HK-2 (cell line): Measurements from ENCODE around the gene FBH1.
"Not testable (repeated sequence)": the region's sequence is repeated elsewhere in the genome, so short reads cannot be mapped to it uniquely, and the experiment has no call there.

Experiments used
- DNase-seq: peaks from one replicate; pipeline ENCODE4 v3.0.0-alpha.2; 2018; ENCODE audit not compliant: unreplicated experiment

Gene FBH1

DNA sequence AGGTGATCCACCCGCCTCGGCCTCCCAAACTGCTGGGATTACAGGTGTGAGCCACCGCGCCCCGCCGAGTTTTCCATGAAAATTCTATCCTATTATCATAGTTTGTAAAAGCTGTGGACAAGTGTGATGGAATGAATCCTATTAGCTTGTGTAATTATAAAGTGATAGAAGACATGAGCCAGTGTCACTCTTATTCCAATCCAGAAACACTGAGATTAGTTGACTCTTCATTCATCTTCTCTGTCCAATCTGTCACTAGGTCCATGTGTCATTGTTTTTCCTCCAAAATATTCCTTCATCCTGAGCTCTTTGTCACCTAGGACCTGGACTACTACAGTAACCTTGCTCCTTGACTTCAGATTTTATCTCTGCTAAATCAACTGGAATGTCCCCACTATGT, 13.5 kb downstream of the FBH1 start:
- DNase-seq: no peak

DNA sequence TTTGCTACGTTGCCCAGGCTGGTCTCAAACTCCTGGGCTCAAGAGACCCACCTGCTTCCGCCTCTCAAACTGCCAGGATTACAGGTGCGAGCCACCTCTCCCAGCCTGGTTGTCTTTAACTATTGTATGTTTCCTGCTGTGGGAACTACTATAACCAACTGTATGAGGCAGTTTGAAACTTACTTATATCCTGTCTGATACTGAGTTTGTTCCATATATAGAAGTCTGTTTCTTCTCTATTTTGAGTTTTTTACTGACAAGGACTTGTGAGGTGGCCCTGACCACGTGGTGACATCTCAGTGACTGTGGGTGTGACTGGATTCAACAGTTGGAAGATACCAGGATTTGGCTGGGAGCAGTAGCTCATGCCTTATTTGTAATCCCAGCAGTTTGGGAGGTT, 14.2 kb downstream of the FBH1 start:
- DNase-seq: no peak

DNA sequence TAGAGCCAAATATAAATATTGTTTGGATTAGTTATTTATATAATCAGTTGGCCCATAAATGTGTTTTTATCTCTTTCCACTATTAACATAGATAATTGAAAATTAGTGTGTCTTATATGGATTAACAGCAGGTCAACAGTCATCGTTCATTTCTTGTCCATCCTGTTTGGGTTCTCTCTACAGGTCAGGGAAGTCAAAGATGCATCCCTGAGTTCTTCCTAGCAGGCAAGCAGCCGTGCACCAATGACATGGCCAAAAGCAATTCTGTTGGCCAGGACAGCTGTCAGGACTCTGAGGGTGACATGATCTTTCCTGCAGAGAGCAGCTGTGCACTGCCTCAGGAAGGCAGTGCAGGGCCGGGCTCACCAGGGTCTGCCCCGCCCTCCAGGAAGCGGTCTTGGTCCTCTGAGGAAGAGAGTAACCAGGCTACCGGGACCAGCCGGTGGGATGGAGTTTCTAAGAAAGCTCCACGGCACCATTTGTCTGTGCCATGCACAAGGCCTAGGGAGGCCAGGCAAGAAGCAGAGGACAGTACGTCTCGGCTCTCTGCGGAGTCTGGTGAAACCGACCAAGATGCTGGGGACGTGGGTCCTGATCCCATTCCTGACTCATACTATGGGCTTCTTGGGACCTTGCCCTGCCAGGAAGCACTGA, 15.9 kb downstream of the FBH1 start:
- DNase-seq: no peak

DNA sequence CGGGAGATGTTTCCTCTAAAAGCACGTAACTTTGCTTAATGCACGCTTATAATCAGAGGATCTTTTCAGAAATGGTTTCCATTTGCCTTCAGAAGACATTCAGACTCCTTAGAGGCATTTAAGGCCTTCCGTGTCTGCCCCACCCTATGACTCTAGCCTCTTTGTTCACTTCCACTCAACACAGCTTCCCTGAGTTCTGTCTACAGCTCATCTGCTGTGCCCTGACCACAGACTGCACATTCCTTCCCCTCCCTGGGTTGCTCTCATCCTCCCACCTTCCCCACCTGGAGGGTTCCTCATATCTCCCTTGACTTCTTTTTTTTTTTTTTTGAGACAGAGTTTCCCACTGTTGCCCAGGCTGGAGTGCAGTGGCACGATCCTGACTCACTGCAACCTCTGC, 16.6 kb downstream of the FBH1 start:
- DNase-seq: no peak

DNA sequence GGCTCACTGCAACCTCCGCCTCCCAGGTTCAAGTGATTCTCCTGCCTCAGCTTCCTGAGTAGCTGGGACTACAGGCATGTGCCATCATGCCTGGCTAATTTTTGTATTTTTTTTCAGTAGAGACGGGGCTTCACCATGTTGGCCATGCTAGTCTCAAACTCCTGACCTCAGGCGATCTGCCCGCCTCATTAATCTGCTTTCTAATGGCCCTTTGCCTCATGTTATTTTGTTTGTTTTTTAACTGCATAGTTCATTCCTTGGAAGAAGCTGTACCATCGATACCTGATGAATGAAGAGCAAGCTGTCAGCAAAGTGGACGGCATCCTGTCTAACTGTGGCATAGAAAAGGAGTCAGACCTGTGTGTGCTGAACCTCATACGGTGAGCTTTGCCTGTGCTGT, 18.6 kb downstream of the FBH1 start:
- DNase-seq: not testable (repeated sequence)

DNA sequence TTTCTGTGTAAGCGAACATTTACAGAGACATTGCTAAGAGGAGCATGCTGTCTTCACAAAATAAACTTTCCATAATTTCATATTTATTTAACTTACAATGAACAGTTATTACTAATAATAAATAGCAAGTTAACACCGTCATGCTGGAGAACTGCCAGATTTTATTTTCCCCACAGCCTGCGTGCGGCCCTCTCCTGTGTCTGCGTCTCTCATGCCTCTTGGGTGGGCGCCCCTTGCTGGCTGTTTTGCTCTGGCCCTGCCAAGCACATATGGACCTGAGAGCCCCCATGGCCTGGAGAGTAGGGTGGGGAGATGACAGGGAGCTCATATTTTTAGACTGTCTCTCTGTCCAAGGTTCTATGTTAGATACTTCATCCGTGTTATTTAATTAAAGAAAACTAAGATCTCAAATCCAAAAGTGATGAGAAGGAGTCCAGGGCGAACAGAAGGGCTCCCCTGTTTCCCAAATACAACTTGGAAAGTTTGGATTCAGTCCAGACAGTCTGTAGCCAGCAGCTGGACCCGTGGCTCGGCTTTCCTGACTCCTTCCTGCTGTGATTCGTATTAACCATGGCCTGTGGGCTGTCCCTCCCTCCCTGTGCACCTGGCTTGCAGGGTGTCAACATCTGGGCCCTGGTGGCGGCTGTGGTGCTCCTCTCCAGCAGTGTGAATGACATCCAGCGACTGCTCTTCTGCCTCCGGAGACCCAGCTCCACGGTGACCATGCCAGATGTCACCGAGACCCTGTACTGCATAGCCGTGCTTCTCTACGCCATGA, 20.5 kb downstream of the FBH1 start:
- no peak for DNase-seq

DNA sequence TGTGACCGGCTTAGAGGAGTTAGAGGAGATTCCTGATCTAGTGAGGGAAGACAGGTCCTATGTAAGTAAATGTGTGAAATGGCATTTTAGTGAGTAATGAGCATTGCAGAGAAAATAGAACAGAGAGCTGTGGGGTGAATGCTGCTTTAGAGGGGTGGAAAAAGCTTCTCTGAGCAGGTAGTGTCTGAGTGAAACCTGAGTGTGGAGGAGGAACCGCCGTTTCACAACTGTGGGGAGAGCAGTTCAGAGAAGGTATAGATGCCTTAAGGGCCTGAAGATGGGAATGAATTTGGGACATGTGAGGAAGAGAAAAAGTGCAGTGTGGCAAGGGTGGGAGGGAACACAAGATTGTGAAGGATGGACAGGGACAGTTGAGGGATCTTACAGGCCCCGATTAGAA, 21.6 kb downstream of the FBH1 start:
- no peak for DNase-seq

DNA sequence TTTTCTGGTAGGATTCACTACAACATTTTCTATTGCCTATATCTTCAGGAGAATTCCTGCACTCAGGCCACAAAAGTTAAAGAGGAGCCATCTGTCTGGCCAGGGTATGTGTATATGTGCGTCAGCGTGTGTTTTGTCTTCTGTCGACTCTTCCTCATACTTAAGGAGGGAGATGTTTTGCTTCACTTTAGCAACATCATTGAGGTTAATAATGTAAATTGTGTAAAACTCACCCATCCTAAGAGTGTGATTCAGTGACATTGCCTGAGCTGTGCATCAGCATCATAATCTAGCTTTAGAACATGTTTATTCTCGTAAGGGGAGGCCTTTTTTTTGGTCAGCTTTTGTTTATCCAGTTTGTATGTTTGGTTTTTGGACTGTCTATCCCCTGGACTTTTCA, 23.7 kb downstream of the FBH1 start:
- no peak for DNase-seq

DNA sequence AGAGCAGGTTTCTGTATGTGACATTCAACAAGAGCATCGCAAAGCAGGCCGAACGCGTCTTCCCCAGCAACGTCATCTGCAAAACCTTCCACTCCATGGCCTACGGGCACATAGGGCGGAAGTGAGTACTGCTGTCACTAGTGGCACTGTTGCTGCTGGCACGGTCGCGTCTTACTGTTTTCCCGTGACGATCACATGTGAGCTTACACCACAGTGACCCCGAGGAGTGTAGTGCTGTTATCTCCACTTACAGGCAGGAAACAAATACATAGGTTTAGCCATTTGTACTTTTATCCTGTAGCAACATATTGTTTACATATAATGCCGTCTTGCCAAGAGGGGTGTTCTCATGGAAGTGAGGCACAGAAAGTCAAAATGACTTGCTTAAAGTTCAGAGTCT, 25.4 kb downstream of the FBH1 start:
- no peak for DNase-seq

DNA sequence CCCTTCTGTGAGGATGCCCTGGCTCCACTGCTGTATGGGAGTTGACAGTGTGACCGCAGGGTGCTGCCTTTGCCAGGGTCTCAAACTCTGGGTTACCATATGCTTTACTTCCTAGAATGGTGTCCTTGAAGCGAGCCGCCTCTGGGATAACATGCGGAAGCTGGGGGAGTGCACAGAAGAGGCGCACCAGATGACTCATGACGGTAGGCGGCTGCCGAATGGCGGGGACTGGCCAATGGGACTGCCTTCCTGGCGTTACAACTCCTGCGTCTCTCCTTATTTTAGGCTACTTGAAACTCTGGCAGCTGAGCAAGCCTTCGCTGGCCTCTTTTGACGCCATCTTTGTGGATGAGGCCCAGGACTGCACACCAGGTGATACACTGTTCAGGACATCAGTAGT, 27.3 kb downstream of the FBH1 start:
- no peak for DNase-seq

DNA sequence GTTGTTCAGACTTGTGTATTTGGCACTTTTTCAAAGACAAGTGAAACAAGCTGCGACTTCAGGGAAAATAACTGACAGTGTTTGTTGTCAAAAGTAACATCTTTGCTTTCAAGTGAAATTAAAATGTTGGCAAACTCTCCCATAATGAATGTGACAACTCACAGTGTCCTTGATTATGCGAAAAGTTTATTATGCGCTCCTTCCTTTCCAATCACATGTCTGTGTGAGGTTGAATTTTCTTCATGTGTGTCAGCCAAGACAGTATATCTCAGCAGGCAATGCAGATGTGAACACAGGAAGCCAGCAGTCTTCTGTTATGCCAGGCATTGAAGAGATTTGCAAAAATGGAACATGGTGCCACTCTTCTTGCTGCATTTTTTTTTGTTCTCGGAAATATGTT, 28.7 kb downstream of the FBH1 start:
- no peak for DNase-seq

DNA sequence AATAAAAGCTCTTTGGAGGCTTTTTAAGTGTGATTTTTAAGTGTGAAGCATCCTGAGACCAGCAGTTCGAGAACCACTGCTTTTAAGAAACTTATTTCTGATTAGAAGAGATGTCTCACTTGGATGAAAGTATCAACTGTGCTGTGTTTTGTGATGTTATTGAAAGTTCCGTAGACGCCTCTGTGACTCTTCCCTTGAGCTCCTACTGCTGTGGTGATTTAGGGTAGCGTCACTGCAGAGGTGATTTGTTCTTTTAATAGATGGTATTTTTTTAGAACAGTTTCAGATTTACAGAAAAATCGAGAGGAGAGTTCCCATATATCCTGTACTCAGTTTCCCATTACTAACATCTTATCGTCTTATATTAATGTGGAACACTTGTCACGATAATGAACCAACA, 29.5 kb downstream of the FBH1 start:
- DNase-seq: no peak

DNA sequence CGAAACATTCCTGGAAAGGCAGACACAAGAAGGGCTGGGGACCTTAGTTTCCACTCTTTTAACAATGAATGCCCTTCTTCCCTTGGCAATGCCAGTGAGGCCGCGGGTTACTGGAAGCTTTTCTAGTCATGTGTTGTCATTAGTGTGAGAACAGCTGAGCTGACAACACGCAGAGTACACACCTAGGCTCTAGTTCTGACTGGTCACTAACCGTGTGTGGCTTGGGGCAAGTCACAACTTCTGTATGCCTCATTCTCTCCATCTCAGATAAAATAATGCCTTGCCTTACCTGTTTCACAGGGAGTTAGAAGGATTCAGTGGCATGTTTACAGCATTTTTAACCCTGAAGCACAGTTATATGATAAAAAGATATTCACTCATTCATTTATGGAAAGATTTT, 31.7 kb downstream of the FBH1 start:
- no peak for DNase-seq

DNA sequence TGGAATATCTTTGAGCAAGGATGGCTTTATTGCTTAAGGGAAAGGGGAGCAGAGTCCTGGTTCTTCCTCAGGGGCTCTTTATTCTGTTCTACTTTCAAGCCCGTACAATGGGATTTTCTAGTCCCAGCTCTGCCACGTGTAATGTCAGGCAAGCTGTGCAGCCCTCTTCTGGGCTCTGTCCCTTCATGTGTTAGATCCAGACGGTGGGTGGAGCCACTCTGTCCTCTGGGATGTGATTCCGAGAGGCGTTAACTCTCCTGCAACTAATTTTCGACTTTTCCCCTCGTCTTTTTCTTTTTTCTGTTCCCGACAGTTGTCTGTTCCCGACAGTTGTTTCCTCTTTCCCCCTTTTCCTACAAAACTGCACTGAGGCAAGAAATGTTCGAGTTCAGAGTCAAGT, 34.8 kb downstream of the FBH1 start:
- DNase-seq: no peak

DNA sequence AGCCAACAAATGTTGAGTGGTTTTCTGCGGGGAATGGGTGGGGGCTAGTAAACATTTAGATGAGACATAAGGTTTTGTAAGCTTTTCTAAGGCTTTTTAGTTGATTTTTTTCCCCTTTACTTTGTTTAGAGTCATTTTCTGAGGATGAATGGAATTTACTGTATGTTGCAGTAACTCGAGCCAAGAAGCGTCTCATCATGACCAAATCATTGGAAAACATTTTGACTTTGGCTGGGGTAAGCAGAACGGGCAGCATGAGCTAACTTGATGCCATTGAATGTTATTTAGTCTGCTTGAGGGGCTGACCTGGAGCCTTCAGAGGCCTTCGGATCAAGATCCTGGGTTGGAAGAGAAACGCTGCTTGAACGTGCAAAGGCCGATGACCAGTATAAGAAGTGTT, 37.3 kb downstream of the FBH1 start:
- DNase-seq: no peak

DNA sequence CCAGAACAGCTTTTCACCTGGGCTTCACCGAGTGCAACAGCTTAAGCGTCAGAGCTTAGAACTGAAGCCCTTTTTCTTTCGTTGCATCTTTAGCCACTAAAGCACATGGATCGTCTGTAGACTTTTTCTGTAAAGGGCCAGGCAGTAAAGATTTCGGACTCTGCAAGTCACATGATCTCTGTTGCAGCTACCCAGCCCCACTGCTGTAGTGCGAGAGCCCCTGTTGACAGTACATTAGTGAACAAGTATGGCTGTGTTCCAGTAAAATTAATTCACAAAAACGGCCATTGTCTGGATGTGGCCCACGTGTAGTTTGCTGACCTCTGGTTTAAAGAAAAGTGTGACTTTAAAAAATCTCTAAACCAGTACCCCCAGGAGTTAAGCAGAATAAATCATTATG, 39.4 kb downstream of the FBH1 start:
- no peak for DNase-seq

DNA sequence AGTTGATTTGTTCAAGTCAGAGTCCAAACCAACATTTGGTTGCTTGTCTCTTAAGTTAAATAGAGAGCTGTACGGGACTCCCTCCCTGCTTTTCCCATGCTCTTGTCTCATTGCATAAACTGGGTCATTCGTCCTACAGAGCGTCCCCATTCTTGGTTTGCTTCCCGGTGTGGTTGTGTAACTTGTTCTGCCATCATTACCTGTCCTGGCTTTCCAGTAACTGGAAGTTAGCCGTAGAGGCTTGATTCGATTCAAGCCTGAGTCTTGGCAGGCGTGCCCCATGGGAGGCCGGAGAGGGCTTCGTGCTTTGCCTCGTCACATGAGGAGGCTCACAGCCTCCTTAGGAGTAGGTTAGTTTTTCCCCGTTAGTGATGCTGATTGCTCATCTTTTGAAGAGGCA, 40.2 kb downstream of the FBH1 start:
- DNase-seq: no peak

DNA sequence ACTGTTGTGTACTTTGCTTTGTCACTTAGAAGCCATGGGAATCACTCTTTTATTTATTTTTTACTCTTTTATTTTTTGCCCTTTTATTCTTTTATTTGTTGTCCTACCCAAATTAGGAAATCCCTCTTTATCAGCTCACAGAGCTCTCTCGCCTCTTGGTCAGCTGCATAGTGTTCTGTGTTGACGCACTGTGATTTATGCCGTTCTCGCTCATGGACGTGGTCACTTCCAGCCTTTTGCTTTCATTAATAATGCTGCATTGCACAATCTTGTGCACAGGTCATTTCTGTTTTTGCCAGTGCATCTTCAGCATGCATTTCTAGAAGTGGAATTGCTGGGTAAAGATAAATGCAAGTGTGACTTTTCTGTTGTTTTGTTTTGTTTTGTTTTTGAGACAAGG, 42.3 kb downstream of the FBH1 start:
- DNase-seq: no peak

DNA sequence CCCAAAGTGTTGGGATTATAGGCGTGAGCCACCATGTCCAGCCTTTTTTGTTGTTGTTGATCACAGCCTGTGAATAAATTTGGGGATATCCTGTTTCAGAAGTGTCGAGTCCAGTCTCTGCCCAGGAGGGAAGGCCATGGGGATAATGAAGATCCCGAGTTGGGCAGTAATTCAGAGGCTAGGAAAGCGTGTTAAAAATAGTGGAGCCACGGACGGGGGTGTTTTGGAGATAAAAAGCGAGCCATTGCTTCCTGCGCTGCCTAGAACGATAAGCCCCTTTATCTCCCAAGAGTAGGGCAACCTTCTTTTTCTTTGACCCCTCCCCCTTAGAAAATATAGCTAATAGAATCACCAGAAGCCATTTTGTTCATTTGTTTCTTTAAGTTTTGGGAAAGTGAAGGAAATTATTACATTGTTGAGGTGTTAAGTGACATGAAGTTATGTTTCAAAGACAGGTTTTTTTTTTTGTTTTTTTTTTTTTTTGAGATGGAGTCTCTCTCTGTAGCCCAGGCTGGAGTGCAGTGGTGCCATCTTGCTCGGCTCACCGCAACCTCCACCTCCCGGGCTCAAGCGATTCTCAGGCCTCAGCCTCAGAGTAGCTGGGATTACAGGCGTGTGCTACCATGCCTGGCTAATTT, 44.0 kb downstream of the FBH1 start:
- DNase-seq: no peak

DNA sequence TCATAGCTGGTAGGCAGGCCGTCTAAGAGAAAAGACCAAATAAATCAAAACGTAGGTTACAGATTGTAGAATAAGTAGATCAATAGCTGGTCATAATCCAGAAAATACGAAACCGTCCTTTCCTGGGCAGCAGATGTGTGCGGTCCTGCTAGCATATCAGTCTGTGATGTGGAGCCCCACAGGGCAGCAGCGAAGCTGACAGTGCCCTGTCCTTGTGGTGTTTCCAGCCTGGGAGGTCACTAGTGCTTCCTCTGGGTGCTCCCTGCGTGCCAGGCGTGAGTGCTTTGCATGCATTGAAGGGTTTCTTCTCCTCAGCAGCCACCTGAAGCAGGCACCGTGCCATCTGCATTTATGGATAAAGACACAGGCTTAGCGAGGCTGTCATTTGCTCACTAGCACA, 45.6 kb downstream of the FBH1 start:
- DNase-seq: no peak

DNA sequence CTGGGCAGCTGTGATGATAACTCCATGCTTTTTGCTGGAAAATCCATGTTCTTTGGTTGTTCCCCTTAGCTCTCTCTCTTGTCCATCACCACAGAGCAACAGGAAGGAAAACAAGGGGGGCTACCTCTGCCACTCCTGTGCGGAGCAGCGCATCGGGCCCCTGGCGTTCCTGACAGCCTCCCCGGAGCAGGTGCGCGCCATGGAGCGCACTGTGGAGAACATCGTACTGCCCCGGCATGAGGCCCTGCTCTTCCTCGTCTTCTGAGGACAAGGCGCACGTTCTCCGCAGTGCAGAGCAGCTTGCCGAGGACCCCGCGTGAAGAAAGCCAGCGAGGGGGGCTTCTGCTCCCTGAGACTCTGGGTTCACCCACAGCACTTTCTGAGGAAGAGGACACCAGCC, 47.0 kb downstream of the FBH1 start:
- no peak for DNase-seq

DNA sequence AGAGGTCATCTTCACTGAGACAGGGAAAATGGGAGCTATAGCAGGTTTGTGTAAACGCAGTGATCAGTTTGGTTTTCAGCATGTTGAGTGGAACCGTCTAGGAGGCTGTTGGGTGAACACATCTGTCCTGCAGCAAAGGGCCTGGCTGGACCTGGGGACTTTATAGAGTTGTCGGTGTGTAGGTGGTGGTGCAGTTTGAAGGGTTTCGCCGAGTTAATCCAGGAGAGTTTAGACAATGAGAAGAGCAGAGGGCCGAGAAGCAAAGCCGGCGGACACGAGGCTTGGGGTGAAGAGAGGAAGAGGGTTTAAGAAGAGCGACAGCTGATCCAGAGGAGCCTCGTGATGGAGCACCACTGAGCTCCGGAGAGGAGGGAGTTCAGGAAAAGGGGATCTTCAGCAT, 48.2 kb downstream of the FBH1 start:
- no peak for DNase-seq

DNA sequence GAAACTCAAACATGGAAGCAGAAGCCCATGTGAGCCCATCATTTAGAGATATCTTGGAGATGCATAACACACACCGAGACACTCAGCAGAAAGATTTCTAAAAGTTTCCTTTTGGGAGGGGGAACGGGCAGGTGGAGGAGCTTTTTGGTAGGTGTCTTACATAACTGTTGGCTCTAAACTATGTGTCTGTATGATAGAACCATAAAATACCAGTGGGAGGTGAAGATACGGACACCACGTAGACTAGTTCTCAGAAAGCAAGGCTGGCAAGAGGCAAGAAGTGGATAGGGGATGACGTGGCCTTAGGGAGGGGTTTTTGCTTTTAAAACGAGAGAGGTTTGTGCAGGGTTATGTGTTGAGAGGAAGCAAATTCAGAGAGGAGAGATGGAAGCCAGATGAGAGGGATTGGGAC, 50.8 kb downstream of the FBH1 start:
- no peak for DNase-seq
